HG03571 (cell line): Measurements from ENCODE around the gene GART.
"Not testable (repeated sequence)": the region's sequence is repeated elsewhere in the genome, so short reads cannot be mapped to it uniquely, and the experiment has no call there.

Experiments used
- ATAC-seq: cut with Tn5 transposase; IDR thresholded peaks from one replicate; pipeline ENCODE4 v1.9.1; 2021; ENCODE audit not compliant: unreplicated experiment

GART gene

DNA sequence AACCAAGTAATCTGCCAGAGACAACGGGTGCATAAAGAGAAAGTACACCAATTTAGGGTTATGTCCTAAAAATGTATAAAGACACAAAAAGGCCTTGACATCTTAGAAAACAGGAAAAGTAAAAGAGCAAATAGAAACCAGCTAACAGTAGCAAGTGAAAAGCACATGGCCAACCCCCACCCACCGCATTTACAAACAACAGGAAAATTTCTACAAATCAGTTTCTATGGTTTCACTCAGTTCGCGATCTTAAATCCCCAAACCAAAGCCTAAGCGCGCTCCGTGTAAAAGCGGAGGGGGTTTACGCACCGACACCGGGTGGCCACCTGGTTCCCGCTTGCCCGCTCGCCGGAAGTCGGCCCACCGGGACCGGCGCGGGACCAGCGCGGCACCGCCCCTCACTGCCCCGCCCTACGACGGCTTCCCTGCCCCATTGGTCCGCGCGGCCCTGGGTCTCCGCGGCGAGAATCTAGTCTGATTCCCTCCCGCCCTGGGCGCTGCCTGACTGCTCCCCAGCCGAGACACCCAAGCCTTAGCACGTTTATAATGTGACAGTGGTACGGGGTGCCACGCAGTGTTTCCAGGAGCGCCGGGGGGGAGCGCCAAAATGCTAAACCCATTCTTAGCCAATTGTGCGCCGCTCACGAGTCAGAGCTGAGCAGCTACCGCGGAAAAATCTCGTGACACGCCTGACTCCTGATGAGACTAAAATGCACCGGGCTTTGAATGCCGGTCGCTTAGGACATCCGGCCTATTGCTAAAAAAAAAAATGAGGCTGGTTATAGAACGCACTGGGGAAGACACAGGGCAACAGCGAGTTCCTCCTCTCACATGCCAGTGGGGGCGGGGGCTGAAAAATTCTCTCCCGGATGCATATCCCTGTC, at the start of gene GART:
TSS of gene GART (minus strand) at position 362 of the 884 bp plus-strand sequence. CDS start 2,802 bp downstream, outside the sequence.
- ATAC-seq = peak; percentile 45

DNA sequence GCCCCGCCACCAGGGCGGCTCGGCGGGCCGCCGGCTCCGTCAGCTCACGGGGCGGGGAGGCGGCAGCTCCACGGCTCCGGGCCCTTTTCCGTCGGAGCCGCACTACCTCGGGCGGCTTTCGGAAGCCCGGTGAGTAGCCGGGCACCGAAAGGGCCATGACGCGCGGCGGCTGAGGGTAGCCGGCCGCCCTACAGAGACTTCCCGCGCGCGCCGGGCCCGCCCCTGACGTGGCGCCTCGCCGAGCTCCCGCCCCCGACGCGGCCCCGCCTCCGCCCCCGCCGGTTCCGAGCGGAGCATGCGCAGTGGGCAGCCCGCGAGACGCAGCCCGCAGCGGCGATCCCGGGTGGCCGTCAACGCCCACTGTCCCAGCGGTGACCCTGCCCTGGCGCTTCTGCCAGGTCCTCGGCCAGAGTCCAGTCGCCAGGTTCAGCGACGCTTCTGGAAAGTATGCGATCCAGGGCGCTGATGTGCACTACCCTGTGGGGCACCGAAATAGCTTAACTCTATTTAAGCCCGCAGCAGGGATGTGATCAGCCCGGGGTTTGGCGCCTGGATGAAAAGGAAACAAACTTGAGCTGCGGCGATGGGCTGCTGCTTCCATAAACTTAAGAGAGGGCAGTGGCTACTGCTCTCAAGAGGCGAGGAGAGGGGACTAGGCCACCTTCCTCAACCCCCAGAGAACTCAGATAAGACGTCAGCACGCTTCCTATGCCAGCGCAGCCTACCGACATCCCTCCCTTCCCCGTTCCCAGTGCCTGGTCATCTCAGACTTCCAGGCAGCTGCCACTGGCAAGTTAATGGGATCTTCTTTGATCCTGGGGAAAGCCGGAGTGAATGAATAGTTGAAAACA, 46.8 kb upstream of the GART start, which contains the start of gene DONSON:
TSS of gene DONSON (minus strand) at position 200 of the 851 bp plus-strand sequence. CDS start at position 157, 43 bp downstream.
- peak; percentile 89 for ATAC-seq

DNA sequence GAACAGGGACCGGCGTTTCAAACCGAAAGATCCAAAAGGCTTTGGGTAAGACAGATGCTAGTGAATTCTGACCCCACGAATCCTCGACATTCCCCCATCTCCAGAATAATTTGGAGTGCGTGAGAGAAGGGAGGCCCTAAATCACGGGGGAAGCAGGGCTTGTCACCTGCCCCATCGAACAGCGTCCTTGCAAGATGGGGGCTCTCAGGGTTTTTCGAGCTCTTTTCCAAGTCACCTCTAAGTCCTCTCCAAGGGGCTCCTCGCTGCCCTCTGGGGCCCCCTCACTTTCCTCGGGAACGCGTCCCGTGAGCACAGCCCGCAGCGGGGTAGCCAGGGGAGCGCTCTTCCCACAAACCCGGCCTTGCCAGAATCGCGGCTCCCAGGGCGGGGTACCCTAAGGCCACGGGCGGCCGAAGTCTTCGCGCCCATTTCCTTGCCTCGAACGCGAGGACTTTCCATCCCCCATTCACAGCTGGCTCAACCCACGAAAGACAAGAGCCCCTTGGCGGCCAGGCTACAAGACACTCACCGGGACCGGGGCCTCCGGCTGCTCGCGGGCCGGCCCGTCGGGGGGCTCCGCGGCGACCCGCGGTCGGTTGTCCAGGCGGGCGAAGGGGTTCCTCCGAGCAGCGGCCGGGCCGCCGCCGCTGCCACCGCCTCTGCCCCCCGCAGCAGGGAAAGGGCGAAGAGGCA, 46.0 kb upstream of the GART start:
- peak; percentile 41 for ATAC-seq

DNA sequence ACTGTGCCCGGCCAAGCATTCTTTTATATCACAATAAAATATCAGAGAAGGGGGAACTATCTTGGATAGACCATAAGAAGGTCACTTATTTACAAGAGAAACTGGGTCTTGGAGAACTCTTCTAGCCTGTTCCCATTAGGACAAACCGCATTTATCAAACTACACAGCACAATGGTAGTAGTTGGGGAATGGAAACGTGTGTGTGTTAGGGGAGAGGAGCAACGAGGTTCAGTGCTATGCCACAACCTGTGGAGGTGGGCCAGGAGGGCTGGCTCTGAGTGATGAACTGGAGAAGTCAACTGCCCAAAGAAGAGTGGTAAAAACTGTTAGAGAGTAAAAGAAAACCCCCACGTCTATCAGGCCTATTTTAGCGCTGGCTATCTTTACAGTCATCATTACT, 45.0 kb upstream of the GART start:
- ATAC-seq = no peak

DNA sequence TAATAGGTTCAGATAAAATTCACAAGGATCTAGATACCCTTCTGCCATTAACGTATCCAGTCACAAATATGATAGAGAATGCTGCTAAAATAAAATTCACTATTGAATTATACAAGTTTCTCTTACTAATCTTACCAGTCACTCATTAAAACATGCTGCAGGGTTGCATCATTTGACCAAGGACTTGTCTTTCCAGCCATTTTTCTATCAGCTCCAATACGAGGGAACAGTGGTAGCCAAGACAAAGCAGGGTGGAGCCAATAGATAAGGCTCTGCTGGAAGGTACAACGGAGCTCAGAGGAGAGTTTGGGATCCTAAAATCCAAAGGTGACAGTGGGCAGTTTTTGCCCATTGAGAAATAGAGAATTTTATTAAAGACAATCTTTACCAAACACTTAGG, 42.5 kb upstream of the GART start:
- no peak for ATAC-seq

DNA sequence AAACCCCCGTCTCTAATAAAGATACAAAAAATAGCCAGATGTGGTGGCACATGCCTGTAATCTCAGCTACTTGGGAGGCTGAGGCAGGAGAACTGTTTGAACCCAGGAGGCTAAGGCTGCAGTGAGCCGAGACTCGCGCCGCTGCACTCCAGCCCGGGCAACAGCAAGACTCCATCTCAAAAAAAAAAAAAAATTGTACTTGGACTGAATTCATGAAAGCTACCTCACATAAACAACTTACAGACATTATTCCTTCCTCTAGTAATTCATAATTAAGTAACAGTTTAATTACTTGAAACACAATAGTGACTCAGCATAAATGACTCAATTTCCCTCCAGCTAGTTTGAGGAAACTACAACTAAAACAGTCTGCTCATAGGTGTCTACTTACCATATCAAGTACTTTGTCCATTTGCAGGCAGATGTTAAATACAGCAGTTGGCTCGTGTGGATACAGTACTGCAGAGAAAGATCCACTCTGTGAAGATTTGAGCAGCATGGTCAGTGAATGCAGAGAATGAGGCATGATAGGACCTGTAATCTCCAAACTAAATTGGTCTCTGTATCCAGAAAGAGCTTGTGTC, 37.1 kb upstream of the GART start:
- ATAC-seq = no peak

DNA sequence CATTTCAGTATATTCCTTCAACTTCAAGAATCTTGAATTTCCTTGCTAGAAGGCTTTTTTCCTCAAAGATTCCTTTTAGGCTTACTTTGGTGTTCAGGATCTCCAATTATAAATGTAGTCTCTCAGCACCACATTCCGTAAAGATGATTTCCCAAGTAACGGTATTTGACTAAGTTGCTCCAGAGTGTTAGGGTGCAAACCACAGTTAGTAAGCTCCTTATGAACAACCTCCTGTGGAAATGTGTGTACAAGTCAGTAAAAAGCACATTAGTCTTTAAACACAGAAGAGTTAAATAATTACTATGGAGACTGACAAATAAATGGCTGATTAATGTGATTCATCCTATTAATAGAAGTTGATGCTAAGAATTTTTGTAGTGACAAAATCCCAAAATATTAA, 36.3 kb upstream of the GART start:
- ATAC-seq = no peak

DNA sequence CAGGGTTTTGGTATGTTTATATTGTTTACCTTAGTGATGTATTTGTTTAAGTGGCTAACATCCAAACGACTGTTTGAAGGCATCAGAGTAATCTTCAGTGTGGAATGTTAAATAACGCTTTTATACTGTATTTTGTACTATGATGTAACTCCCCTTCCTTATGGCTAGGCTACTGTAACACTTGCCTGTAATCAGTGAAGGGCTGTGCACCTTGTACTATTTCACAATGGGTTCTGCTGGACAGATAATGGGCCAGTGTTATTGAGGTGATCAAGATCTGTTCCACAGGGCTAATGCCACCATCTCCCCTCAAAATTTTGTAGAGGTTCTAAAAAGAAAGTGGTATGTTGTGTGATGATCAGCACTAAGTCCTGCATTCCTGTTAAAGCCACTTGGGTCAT, 34.8 kb upstream of the GART start:
- not testable (repeated sequence) for ATAC-seq

DNA sequence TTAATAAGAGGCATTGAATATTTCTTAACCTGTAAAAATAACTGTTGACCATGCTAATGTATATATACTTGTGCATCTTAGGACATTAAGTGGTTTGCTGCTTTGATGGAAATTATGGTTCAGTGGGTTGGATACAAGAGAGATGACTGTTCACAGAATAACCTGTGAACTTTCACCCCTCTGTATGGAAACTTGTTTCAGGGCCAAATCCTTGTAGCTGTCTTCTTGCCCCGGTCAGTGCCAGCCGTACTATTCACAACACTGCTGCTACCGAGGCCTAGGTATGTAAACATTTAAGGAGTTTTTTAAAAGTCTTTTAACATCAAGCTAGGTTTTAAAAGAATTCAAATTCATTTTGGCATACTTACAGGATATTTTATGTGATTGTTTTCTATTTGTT, 30.4 kb upstream of the GART start:
- ATAC-seq = no peak

DNA sequence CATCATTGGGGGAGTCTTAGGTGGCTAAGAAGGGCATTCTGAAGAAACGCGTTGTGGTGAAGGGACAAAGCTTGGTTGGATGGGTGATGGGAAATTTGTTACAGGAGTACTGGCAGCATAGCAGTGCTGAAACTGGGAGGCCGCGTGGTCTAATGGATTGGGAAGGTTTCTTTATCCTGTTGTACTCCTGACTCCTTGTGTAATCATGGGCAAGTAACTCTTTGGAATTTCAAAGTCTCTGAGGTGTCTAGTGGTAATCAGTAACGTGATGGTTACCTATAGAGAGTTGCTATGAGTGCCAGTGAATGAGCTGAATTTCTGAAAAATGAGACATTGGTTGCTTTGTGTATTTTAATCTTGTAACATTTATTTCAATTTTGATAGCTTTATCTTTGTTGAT, 28.1 kb upstream of the GART start:
- ATAC-seq = no peak

DNA sequence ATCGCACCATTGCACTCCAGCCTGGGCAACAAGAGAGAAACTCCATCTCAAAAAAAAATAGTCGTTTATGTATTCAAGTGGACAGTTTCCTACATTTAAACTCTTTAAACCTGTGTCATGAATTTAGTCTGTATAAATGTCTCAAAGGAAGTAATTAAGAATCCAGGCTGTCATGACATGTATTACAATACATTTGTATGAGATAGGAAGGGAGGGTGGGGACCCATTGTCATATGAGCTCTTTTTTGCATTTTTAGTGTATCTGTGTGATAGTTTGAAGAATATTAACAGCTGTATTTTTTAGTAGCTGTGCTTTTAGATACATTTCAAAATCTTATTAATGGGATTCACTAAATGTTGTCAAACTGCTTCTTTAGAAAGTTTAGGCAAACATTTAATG, 26.5 kb upstream of the GART start:
- ATAC-seq = no peak

DNA sequence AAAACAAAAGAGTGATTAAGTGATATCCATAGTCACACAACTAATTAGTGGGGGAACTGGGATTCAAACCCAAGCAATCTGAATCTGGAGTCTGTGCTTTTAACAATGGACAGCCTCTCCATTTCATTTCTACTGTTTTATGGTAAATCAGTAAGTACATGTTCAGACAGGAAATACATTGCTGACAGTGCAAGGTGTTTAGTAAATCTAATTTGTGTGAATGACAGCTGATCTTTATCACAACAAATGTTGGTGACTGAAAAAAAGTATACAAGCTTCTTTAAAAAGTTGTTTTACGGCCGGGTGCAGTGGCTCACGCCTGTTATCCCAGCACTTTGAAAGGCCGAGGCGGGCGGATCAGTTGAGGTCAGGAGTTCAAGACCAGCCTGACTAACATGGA, 26.0 kb upstream of the GART start:
- ATAC-seq = no peak

DNA sequence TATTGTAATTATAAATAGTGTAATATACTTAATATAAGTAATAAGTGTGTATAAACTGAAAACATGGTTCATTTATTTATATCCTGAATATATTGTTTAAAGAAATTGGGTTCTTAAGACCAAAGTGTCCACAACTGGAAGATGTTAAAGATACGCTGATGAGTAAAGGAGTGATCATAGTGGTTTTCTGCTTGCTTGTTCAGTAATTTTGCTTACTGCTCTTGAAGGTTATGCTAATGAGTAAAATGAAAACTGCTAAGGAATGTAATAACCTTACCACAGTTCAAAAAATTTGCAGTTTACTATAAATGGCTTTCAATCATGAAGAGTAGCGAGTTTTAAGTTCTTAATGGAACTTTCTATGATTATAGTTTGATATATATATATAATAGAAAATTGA, 24.6 kb upstream of the GART start:
- ATAC-seq = no peak

DNA sequence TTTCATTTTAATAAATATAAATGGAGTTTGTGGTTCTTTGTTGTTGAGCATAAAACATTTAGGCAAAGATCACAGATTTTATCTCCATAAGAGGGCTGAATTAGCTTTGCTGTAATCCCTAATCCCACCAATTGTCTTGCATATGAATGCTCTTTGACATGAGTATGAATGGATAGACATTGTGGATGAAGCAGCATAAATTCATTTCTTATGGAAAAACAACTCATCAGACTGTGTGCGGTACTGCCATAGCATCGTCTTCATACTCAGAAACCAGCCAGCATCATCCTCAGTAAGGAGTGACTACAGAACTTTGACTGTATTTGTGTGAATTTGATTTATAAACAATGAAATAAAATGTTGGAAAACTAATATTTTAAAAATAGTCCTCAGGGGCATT, 20.5 kb upstream of the GART start:
- ATAC-seq = no peak

DNA sequence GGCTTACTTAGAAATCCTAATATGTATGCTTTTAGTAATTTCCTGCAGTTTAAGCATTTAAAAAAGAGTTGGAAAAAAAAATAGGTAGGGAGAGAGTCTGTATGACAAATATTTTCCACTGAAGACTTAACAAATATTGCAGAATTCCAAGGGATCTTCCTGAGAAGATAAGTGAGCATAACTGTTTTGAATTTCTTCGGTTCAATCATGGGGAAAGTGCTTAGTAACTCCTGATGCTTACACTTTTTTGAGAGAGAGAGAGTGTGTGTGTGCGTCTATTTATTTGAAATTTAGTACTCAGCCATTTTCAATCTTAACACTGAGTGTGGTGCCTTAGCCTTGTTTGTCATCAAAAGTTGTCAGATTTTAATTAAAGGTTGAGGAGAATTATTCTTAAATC, 19.5 kb upstream of the GART start:
- ATAC-seq = no peak

DNA sequence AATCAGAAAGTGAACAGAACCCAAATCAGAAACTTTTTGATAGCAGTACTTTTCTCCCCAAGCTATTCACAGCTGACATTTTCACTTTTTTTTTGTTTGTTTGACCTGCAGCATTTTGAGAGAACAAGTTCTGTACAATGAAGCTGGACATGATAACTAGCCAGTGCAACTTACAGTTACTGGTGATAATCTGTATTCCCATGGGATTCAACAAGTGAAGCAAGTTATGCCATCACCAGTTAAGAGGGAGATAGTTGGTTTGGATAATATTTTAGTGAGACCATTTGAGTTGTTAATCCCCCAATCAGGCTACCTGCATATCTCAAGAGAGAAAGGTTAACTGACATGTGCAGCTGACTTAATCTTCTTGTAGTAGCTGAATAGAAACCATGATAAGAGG, 19.0 kb upstream of the GART start:
- no peak for ATAC-seq

DNA sequence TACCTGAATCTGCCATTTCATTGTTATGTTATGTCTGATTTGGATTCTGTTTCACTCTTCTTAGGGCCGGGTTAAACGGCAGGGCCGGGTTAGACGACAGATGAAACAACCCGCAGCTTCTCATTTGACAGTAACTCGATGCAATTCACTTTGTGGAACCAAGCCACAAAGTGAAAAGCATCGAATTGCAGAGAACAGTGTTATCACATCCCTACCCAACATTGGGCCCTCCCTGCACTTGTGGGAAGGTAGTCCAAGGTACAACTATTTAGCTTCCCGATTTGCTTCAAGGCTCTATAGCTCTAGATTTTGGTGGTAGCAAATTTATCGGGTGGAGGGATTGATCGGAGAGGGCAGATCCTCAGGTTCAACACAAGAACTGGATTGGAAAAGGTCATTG, 17.9 kb upstream of the GART start:
- ATAC-seq = no peak

DNA sequence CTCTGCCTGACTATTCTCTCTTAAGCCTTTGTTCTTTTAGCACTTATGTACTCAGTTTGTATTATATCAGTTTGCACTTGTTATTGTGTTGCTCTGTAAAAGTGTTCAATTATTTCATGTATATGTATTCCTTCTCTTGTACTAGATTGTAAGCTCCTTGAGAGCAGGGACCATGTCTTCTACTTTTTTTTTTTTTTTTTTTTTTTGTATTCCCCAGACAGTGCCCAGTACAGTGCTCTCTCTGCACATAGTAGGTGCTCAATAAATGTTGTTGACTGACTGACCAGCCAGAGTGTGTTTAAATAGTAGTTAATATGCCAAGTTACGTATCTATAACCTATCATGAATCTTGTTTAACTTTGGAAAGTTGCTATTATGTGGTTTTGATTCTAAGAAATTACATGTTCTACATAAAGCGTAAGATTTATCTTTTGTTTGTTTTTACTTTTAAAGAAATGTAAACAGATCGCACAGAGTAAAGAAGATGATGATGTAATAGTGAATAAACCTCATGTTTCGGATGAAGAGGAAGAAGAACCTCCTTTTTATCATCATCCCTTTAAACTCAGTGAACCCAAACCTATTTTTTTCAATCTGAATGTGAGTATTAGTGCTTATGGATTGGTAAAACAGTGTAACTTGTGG, 17.0 kb upstream of the GART start:
- no peak for ATAC-seq

DNA sequence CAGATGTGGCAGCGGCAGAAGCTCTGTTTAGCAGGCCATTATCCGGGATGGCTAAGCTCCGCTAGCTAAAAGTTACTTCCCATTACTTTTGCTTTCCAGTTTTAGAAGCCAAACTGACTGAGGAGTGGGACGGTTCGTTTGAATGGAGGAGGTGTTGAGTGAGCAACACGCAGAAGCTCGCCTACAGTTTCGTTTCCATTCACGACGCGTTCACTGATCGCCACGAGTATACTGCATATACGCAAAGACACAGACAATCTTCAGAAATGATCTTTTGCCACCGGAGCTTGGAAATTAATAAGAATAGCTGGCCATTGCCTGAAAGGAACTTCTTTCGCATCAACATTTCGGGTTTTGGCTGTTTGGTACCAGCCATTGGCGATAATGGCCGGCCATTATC, 15.5 kb upstream of the GART start:
- ATAC-seq = no peak

DNA sequence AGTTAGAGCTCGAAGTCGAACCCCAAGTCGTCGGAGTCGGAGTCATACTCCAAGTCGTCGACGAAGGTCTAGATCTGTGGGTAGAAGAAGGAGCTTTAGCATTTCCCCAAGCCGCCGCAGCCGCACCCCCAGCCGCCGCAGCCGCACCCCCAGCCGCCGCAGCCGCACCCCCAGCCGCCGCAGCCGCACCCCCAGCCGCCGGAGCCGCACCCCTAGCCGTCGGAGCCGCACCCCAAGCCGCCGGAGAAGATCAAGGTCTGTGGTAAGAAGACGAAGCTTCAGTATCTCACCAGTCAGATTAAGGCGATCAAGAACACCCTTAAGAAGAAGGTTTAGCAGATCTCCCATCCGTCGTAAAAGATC, 13.0 kb upstream of the GART start:
- no peak for ATAC-seq
